DND-41 (cell line): Measurements from ENCODE around the gene RYR3.

Source experiments
- EZH2 ChIP-seq: IDR thresholded peaks from 3 replicates; pipeline ENCODE4 v1.6.1; 2012; ENCODE audit warnings: borderline replicate concordance, low read depth, mild to moderate bottlenecking, moderate library complexity, low read length, inconsistent platforms; ENCODE audit not compliant: severe bottlenecking
- TF ChIP-seq, protein P1 (sequence below): IDR thresholded peaks from 2 replicates; pipeline ENCODE4 v1.5.1; 2012; ENCODE audit warnings: borderline replicate concordance, low read length, moderate library complexity, mild to moderate bottlenecking; ENCODE audit not compliant: poor library complexity, severe bottlenecking; ENCODE audit errors: extremely low read depth

DNA sequence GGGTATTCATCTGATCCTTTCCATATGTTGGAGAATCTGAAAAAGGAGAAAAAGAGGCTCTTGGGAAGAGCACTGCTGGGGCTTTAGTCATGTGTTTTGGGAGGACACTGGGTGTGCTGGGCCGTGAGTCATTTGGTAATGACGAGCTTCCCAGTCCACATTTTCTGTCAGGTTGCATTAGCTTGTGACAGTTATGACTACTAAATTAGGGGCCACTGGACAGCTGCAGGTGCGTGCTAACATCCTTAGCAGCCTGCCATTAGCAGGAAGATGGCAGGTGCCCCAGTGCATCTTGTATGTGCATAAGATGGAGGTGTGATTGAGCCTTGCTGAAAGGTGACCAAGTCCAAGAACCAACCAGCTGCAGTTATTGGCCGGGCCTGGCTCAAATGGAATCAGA, 242.4 kb downstream of the RYR3 start:
- TF ChIP-seq, protein P1, sequence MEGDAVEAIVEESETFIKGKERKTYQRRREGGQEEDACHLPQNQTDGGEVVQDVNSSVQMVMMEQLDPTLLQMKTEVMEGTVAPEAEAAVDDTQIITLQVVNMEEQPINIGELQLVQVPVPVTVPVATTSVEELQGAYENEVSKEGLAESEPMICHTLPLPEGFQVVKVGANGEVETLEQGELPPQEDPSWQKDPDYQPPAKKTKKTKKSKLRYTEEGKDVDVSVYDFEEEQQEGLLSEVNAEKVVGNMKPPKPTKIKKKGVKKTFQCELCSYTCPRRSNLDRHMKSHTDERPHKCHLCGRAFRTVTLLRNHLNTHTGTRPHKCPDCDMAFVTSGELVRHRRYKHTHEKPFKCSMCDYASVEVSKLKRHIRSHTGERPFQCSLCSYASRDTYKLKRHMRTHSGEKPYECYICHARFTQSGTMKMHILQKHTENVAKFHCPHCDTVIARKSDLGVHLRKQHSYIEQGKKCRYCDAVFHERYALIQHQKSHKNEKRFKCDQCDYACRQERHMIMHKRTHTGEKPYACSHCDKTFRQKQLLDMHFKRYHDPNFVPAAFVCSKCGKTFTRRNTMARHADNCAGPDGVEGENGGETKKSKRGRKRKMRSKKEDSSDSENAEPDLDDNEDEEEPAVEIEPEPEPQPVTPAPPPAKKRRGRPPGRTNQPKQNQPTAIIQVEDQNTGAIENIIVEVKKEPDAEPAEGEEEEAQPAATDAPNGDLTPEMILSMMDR, result no peak
- no peak for TF ChIP-seq EZH2
